GM19397 (cell line): ENCODE results near the gene RPRD2.

Source experiments
- ATAC-seq: cut with Tn5 transposase; IDR thresholded peaks from one replicate; pipeline ENCODE4 v1.9.1; 2021; ENCODE audit warnings: mild to moderate bottlenecking, moderate library complexity; ENCODE audit not compliant: unreplicated experiment

The RPRD2 gene

DNA sequence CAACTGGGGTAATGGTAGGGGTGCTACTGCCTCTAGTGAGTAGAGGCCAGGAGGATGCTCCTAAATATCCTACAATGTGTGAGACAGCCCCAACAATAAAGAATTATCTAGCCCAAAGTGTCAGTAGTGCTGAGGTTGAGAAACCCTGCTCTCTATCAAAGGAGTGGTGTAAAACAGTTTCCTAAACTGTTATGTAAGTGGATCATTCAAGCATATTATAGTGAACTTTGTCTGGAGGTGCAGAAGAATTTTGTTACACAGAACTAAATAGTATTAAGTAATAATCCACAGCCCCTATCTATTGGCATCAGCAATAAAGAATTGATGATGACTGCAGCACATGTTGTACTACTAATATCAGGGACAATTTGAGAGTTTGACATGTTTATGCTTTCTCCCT lies 103.0 kb downstream of the RPRD2 start:
- no peak for ATAC-seq

DNA sequence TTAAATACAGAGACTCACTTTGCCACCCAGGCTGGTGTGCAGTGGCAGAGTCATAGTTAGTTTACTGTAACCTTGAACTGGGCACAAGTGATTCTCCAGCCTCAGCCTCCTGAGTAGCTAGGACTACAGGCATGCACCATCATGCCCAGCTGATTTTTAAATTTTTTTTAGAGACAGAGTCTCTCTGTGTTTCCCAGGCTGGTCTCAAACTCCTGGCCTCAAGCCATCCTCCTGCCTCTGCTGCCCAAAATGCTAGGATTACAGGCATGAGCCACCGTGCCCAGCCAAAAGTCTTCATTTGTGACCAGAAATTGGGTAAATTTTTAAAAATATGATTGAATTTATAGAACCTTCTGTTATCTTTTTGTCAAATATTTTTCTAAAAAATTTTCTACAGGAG lies 105.3 kb downstream of the RPRD2 start:
- ATAC-seq, result no peak

DNA sequence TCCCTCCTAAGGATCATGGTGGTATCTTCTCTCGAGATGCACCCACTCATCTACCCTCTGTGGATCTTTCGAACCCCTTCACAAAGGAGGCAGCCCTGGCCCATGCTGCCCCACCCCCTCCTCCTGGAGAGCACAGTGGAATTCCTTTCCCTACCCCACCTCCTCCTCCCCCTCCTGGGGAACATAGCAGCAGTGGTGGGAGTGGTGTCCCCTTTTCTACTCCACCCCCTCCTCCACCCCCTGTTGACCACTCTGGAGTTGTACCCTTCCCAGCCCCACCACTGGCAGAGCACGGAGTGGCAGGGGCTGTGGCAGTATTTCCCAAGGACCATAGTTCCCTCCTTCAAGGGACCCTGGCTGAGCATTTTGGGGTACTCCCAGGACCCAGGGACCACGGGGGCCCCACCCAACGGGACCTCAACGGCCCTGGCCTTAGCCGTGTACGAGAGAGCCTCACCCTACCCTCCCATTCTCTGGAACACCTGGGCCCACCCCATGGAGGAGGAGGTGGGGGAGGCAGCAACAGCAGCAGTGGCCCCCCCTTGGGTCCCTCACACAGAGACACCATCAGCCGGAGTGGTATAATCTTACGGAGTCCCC lies 108.8 kb downstream of the RPRD2 start:
- ATAC-seq, result no peak

DNA sequence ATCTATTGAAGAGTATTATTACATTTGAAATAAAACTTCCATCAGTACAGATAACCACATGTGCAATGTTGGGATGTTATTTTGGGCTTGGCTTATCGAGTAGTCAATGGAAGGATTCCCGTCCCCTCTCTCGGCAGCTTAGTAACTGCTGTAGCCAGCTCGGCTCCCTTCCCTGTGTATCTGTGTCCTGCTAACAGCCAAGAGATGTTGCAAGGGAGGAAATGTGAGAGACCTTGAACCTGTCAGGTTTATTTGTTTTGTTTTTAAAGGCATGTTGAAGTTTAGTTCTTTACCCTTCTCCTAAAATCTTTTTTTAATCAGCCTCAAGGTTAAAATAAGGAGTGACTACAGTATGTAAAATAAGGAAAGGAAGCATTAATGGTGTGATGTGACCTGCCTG lies 109.7 kb downstream of the RPRD2 start:
- ATAC-seq, result no peak

DNA sequence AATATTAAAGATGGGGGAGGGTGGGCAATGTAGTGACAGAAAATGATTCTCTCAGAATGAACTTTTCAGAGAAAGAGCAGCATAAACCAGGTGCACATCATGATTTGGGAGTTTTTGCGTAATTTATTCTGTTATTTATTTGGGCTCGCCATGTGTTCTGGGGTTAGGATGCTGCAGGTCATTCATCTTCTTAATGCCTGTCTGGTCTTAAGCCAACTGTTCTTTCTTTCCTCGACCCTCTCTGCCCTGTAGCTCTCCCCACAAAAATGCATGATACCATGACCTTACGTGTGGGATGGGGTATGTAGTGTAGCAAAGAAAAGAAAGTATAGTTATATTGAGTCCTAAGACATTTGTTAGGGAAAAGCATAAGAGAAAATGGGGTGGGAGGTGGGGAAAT lies 110.9 kb downstream of the RPRD2 start:
- ATAC-seq, result no peak

DNA sequence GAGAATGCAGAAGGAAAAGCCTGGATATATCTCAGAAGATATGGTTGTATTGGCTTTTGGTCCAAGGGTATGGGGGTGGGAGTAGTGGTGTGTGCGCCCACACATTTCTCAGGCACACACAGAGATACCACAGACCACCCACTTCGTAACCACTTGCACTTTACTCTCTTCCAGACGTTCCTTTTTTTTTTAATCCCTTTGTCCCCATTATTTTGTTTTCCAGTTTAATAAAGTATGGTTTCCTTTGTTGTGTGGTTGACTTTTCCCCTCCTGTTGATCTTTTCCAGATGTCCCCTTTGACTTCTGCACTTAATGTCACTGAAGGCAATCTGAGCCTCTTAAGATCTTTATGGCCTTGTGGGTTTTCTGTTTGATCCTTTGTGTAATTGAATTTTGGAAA lies 112.8 kb downstream of the RPRD2 start:
- no peak for ATAC-seq

DNA sequence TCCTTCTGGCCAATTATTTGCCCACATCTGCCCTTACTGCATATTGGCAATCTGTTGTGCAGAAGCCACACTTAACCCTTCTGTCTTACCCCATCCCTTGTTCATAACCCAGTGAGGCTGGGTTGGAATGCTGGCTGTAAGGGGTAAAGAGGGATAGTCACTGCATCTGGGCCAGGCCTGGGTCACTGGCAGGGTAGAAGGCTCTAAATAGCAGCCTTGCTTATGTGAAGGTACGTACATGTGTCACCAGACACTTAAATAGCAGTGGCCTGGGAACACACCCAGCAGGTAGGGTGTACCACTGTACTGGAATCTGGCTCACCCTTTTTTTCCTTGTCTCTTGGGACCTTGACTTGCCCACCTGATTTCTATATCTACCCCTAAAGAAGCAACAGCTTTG lies 113.4 kb downstream of the RPRD2 start:
- ATAC-seq, result no peak

DNA sequence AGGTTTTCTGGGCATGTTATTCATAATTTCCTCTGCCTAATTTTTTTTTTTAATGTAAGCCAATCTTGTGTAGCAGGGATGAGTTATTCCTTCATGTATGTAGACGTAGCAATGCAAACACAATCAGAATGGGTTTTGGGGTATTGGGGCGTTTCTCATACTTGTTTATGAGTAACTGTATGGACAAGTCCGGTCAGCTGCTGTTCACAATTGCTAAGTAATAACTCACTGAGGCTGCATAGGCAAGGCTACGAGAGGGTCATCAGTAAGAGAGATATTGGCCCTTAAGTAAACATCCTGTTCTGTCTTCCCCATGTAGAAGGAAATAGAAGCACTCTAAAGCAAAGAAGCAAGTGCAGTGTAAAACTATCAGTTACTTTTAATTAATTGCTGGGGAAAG lies 113.8 kb downstream of the RPRD2 start:
- no peak for ATAC-seq

DNA sequence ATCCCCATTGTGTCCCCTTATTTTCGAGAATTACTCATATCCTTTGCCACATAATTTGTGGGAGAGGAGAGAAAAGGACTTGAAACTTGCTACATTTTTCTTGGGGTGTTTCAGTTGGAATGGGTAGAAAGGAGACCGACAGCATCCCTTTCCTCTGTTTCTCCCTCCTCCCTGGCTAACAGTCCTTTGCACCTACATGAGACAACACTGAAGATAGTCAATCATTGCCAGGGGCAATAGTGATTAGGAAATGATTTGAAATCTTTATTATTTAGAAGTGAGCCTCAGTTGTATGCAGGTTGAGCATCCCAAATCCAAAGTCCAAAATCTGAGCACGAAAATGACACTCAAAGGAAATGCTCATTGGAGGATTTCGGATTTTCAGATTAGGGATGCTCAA lies 115.4 kb downstream of the RPRD2 start:
- ATAC-seq, result no peak

DNA sequence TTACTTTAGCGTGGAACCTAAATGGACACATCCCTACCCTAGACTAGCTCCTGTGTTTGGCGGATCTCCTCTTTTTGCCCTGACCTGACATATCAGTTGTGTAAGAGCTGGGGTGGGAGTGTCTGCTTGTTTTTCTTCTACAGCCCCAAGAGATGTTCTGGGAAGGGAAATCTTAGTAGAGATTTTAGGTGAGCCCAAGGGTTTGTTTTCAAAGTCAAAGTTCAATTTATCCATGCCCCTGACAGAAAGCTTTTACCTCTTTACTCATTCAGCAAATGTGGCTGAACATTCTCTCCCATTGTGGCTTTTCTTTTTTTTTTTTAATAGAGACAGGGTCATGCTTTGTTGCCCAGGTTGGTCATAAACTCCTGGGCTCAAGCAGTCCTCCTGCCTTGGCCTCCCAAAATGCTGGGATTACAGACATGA lies 116.0 kb downstream of the RPRD2 start:
- ATAC-seq, result no peak

DNA sequence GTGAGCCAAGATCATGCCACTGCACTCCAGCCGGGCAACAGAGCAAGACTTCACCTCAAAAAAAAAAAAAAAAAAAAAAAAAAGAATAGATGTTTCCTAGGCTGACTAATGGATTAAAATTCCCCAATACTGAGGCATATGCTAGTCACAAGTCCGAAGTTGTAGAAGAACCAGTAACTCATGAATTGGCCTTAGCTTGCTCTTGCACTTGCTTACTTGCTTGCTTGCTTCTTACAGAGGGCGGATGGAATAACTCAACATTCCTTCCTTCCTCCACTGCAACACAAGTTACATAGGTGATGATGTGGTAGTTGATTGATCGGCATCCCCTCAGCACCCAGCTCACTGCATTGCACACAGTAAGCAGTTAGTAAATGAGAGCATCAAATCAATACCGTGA lies 120.5 kb downstream of the RPRD2 start:
- no peak for ATAC-seq

DNA sequence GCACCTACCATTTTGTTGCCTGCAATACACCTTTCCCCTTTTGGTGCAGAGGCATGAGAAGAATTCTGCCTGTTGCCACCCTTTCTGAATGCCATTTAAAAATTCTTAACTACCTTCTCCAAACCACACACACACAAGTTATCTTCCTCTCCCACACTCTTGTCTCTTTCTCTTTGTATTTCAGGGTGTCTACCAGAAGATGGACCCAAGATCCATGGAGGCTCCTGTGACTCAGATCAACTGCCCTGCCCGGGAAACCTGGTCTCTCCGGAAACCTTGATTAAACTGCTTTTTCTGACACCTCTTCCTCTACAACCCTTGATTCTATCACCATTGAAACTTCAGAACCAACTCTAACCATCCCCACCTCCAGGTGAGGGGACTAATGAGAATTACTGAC lies 120.9 kb downstream of the RPRD2 start:
- no peak for ATAC-seq

DNA sequence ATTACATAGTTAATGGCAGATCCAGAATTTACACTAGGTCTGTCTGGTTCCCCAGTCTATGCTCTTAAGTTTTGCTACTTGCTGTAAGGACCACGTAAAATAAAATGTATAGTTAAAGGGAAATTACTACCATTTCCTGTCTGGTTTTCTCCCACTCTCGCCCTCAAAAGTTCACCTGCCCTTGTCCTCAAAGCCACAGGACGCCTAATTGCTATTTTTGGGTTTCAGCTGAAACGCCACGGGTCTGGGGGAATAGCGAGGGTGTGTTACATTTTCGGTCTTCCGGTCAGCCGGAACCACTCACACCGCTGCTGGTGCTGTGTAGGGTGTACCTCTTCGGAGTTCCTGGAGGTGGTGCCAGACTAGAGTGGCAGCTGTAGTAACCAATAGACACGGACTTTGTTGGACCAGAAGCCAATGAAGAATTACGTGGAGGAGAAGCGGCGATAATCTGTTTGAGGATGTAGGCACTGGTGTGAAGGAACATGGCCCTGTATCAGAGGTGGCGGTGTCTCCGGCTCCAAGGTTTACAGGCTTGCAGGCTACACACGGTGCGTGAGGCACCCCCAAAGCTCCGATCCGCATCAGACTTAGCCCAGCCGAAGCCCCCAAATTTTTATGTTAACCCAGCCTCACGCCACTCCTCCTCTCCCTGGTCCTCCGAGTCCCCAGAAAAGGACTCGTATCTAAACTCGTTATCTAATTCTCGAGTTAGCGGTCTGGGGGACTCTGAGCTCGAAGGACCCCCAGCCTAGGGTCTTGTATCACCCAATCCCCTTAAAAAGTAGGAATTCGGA lies 123.2 kb downstream of the RPRD2 start, which contains the start of gene TARS2:
Gene TARS2, plus strand, starts transcription at position 454 of the 797 bp plus-strand sequence. Its CDS starts 32 bp downstream, at position 486.
- peak; percentile 98 for ATAC-seq

DNA sequence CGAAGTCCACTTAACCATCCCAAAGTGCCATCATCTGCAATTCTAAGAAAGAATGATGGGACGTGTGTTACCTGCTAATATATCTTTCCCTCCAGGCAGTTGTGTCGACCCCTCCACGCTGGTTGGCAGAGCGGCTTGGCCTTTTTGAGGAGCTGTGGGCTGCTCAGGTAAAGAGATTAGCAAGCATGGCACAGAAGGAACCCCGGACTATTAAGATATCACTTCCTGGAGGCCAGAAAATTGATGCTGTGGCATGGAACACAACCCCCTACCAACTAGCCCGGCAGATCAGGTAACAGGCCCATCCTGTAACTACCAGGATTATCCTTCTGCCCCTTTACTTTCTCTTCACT lies 123.8 kb downstream of the RPRD2 start:
- ATAC-seq, result no peak

DNA sequence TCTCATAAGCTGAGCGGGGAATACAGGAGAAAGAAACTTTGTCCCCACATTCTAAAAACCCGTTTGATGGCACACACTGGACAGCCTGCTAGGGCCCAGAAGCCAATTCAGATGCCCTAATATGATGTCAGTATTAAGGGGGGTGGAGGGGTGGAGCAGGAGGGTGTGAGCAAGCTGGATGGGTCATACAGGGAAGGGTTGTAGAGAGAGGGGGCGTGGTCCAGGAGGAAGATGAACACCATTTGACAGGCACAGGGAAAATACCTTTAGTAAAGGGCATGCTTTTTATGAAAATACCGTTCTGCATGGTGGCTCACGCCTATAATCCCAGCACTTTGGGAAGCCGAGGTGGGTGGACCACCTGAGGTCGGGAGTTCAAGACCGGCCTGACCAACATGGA lies 129.2 kb downstream of the RPRD2 start:
- ATAC-seq, result no peak

DNA sequence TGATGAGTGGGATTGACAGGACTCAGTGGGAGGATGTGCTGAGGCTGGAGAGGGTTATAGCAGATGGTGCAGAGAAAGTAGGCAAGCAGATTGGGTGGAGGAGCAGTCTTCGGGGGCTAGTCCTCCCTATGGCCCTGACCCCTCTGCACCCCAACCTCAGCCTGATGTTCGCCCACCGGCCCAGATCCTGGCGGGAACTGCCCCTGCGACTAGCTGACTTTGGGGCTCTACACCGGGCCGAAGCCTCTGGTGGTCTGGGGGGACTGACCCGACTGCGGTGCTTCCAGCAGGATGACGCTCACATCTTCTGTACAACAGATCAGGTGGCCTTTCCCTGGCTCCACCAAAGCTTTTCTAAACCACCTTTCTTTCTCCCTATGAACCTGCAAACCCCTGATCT lies 134.4 kb downstream of the RPRD2 start:
- ATAC-seq, result no peak

DNA sequence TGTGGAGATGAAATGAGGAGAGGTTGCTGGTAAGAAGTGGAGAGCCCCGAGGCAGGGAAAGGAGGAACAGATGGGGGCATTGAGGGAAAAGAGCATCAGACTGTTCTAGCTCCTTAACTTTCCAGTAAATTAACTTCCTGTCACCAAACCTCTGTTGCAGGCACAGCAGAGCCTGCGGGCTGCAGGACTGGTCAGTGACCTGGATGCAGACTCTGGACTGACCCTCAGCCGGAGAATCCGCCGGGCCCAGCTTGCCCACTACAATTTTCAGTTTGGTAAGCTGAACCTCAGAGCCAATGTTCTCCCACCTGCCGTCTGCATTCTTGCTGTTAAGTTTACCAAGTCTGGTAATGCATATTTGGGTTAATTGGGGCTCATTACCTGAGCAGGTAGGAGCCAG lies 141.5 kb downstream of the RPRD2 start:
- ATAC-seq, result no peak

DNA sequence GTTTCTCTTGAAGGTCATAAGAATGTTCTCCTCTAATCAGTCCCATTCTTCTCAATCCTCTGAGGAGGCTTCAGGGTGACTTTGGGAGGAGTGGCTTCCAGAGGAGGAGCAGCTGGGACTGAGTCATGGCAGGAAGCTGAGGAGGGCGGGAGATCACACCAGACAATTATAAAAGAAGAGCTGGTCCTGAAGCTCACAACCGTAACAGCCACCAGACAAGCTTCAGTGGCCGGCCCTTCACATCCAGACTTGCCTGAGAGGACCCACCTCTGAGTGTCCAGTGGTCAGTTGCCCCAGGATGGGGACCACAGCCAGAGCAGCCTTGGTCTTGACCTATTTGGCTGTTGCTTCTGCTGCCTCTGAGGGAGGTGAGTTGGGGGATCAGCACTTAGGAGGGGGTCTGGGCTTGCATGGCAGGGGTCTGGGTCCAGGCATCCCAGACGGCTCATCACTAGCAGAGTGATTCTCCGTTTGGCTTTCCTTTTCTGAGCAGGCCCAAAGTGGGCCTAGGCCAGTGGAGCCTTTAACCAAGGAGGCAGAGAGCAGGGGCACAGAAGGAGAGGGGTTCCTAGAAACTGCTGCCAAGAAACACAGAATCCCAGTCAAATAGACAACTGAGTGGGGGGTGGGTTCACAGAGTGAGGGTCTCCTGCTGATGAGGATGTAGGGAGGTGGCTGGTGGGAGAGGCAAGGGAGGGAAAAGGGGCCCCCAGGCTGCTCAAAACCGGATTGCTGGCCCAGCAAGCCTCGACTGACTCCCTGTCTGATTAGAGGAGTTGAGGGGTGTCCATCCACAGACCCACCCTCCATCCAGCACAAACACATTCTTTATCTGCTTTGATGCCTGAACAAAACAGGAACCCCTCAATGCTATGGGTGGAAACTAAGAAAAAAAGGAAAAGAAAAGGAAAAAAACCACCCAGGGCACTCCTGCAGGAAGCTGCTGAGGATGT lies 144.2 kb downstream of the RPRD2 start, which contains the start of gene ECM1:
Gene ECM1, plus strand, starts transcription at position 198 of the 953 bp plus-strand sequence. Its CDS starts 101 bp downstream, at position 299.
- no peak for ATAC-seq

DNA sequence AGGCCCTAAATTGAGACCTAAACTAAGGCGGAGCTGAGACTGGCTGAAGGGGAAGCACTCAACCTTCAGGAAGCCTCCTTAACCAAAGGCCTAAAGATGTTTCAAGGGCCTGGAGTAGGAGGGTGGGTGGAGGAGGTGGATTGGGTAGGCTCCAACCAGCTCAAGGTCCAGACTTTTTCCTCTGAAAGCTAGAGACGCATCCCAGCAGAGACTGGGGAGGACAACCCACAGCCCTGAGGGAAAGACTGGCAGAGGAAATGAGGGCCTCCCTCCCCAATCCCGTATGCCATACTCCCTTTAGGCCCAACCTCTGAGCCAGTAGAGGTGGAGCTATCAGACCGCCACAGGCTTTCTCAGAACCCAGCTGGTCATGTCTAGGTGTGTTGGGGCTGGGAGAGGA lies 145.0 kb downstream of the RPRD2 start:
- no peak for ATAC-seq

DNA sequence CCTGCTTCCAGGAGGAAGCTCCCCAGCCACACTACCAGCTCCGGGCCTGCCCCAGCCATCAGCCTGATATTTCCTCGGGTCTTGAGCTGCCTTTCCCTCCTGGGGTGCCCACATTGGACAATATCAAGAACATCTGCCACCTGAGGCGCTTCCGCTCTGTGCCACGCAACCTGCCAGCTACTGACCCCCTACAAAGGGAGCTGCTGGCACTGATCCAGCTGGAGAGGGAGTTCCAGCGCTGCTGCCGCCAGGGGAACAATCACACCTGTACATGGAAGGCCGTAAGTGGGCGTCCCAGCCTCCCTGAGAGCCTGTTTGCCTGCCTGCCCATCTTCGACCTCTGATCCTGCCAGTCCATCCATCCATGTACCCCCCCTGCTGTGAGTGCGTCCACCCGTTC lies 147.6 kb downstream of the RPRD2 start:
- no peak for ATAC-seq

DNA sequence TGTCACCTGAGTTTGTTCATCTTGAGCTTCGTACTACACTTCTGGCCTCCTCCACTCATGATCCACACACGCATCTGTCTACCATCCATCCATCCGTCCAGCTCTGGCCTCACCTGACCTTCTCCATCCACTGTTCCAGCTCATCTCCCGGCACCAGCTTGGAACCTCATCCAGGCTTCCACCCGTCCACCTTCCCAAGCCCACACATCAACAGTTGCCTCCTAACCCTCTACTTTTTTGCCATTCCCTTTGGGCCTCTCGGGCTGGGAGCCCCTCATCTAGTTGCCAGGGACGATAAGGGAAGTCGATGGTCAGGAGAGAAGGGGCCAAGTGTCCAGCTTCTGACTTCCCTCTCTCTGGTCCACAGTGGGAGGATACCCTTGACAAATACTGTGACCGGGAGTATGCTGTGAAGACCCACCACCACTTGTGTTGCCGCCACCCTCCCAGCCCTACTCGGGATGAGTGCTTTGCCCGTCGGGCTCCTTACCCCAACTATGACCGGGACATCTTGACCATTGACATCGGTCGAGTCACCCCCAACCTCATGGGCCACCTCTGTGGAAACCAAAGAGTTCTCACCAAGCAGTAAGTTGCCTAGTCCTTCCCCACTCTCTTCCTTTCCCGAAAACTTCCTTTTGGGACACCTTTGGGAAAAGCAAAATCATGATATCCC lies 148.2 kb downstream of the RPRD2 start:
- no peak for ATAC-seq
